Subcutaneous abdominal adipose tissue (tissue), 5 donors: ENCODE results near the gene PTGES.

Experiments used
- H3K27ac ChIP-seq: one replicate; pipeline ENCODE4 v1.7.0; 2013; ENCODE audit warnings: low read depth, mild to moderate bottlenecking, inconsistent platforms, low read length, moderate library complexity
- H3K27me3 ChIP-seq, 5 donors: one replicate each; pipeline ENCODE4 v1.7.0; 2013; ENCODE audit warnings: low read length in 5 of 5, inconsistent platforms in 1 of 5; ENCODE audit not compliant: control insufficient read depth in 5 of 5, insufficient read depth in 4 of 5
- H3K36me3 ChIP-seq, 5 donors: one replicate each; pipeline ENCODE4 v1.7.0; 2013; ENCODE audit warnings: low read length in 5 of 5; ENCODE audit not compliant: control insufficient read depth in 5 of 5, insufficient read depth in 5 of 5
- H3K4me1 ChIP-seq, 5 donors: one replicate each; pipeline ENCODE4 v1.7.0; 2013; ENCODE audit warnings: low read length in 5 of 5, mild to moderate bottlenecking in 3 of 5, moderate library complexity in 1 of 5; ENCODE audit not compliant: control insufficient read depth in 5 of 5, insufficient read depth in 5 of 5
- H3K4me3 ChIP-seq, 5 donors: one replicate each; pipeline ENCODE4 v1.7.0; 2013; ENCODE audit warnings: low read length in 5 of 5, low read depth in 1 of 5
- H3K9ac ChIP-seq, 5 donors: one replicate each; pipeline ENCODE4 v1.7.0; 2013; ENCODE audit warnings: low read length in 5 of 5, mild to moderate bottlenecking in 4 of 5, moderate library complexity in 3 of 5
- H3K9me3 ChIP-seq, 5 donors: one replicate each; pipeline ENCODE4 v1.7.0; 2013; ENCODE audit warnings: low read length in 5 of 5; ENCODE audit not compliant: control insufficient read depth in 5 of 5
- donor health status: healthy.
- donor health status: healthy.
- donor health status: healthy.
- donor health status: healthy.
- donor health status: healthy.

PTGES gene

DNA sequence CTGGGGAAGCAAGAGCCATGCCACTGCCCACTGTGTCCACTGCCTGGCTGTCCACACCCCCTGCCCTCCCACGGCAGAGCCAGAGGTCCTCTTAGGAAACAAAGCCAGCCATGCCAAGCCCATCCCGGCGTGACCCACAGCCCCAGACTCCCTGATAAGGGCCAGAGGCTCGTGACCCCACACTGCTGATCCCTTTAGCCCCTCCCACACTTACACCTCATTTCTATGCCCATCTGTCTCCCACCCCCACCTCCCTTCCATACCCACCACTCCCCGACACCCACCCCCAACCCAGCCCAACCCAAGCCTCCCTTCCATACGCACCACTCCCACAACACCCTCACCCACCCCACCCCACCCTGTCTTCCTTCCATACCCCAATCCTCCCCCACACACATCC, 17.3 kb downstream of the PTGES start:
- Histone ChIP-seq H3K36me3 (no peaks in the 10 kb centered on the region), H3K27ac (no peak overlapping the region), H3K4me3 (no peak overlapping the region), H3K4me1 (peaks cover 0 to 13% (median 10%) of the 10 kb centered on the region in 5 donors), H3K9me3 (no peaks in the 10 kb centered on the region), H3K27me3 (peaks cover 0 to 16% (median 2%) of the 10 kb centered on the region in 5 donors), H3K9ac (no peak overlapping the region)

DNA sequence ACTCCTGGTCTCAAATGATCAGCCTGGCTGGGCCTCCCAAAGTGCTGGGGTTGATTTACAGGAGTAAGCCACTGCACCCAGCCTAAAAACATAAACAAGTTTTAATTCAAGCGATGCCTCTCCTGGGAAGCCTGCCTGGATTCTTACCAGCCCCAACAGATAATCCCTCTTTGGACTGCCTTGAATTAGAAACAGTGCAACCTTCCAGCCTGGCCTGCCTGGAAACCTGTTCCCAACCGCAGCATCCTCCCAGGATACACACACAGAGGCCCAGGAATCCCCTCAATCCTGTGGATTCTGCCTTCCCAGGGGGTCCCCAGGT, 19.2 kb downstream of the PTGES start:
- Histone ChIP-seq H3K9ac (no peak overlapping the region), H3K9me3 (no peaks in the 10 kb centered on the region), H3K36me3 (no peaks in the 10 kb centered on the region), H3K27me3 (peaks cover 0 to 16% (median 3%) of the 10 kb centered on the region in 5 donors), H3K4me1 (peaks cover 0 to 13% (median 10%) of the 10 kb centered on the region in 5 donors), H3K4me3 (no peak overlapping the region), H3K27ac (no peak overlapping the region)

DNA sequence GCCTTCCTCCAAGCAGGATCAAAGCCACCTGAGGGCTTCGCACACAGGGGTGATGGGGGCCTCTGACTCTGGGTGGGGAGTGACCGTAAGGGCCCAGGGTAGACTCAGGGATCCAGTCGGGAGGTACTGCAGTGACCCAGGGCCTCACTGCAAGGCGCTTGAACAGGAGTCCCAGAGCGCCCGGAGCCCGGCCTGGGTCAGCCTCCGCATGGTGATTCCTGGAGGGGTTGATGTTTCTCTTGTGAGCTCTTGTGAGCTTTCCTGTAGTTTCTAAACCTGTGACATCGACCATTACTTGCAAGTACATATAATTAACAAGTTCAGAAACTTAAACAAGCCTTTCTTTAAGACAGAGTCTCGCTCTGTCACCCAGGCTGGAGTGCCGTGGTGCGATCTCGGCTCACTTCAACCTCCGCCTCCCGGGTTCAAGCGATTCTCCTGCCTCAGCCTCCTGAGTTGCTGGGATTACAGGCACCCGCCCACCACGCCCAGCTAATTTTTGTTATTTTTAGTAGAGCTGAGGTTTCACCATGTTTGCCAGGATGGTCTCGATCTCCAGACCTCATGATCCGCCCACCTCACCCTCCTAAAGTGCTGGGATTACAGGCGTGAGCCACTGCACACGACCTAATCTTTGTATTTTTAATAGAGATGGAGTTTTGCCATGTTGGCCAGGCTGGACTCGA, 19.8 kb downstream of the PTGES start:
- Histone ChIP-seq H3K27ac (no peak overlapping the region), H3K4me1 (peaks cover 0 to 8% (median 8%) of the 10 kb centered on the region in 5 donors), H3K4me3 (no peak overlapping the region), H3K27me3 (peaks cover 0 to 12% (median 3%) of the 10 kb centered on the region in 5 donors), H3K9ac (no peak overlapping the region), H3K9me3 (no peaks in the 10 kb centered on the region), H3K36me3 (no peaks in the 10 kb centered on the region)

DNA sequence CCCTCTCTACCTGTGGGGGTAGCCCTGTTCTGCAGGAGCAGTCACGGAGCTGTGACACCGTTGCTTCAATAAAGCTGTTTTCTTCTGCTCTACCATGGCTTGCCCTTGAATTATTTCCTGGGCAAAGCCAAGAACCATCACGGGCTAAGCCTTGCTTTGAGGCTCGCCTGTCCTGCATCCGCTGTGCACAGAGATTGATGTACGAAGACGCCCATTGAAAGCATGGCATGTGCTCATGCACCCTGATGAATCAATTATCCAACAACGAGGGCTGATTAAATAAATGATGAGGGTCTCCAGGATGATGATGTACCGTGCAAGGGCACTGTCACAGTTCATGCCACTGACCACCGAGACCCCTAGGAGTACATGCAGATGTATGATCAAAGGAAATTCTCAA, 20.7 kb downstream of the PTGES start:
- Histone ChIP-seq H3K4me3 (no peak overlapping the region), H3K9ac (no peak overlapping the region), H3K27ac (no peak overlapping the region), H3K9me3 (no peaks in the 10 kb centered on the region), H3K27me3 (peaks cover 0 to 12% (median 3%) of the 10 kb centered on the region in 5 donors), H3K36me3 (no peaks in the 10 kb centered on the region), H3K4me1 (peaks cover 0 to 2% (median 0%) of the 10 kb centered on the region in 5 donors)

DNA sequence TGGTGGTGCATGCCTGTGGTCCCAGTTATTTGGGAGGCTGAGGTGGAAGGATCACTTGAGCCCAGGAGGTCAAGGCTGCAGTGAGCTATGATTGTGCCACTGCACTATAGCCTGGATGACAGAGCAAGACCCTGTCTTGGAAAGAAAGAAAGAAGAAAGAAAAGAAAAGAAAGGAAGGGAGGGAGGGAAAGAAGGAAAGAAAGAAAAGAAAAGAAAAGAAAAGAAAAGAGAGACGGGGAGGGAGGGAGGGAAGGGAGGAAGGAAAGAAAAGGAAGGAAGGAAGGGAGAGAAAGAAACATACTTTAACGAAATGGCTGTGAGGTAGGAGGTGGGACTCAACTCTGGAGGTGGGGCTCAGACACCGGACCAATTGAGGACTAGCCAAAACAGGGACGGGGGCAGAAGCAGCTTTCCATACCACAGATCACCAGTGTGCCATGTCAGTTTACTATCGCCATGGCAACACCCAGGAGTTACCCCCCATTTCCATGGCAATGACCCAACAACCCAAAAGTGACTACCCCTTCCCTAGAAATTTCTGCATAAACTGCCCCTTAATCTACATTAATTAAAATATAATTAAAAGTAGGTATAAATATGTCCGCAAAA, 21.3 kb downstream of the PTGES start:
- no peaks in the 10 kb centered on the region for H3K9me3 ChIP-seq
- H3K4me3 ChIP-seq = no peak overlapping the region
- no peaks in the 10 kb centered on the region for H3K36me3 ChIP-seq
- peaks cover 0 to 7% (median 5%) of the 10 kb centered on the region in 5 donors for H3K4me1 ChIP-seq
- H3K27ac ChIP-seq = no peak overlapping the region
- no peak overlapping the region for H3K9ac ChIP-seq
- H3K27me3 ChIP-seq = peaks cover 0 to 12% (median 3%) of the 10 kb centered on the region in 5 donors

DNA sequence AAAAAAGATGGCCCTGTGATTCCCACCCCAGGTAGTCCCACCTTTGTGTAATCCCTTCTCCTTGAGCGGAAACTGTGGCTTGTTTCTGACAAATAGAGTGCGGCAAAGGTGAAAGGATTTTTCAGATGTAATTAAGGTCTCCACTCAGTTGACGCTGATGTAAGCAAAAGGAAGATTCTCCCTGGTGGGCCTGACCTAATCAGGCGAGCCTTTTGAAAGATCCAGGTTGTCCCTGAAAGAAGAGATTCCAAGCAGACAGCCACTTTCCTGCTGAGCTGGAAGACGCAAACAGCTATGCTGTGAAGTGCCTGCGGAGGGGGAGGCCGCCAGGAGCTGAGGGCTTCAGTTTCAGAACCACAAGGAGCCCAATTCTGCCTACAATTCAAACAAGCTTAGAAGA, 24.1 kb downstream of the PTGES start:
- Histone ChIP-seq H3K27me3 (peaks cover 0 to 9% (median 4%) of the 10 kb centered on the region in 5 donors), H3K27ac (no peak overlapping the region), H3K4me3 (no peak overlapping the region), H3K4me1 (peaks cover 2 to 17% (median 12%) of the 10 kb centered on the region in 5 donors), H3K36me3 (no peaks in the 10 kb centered on the region), H3K9ac (no peak overlapping the region), H3K9me3 (no peaks in the 10 kb centered on the region)

DNA sequence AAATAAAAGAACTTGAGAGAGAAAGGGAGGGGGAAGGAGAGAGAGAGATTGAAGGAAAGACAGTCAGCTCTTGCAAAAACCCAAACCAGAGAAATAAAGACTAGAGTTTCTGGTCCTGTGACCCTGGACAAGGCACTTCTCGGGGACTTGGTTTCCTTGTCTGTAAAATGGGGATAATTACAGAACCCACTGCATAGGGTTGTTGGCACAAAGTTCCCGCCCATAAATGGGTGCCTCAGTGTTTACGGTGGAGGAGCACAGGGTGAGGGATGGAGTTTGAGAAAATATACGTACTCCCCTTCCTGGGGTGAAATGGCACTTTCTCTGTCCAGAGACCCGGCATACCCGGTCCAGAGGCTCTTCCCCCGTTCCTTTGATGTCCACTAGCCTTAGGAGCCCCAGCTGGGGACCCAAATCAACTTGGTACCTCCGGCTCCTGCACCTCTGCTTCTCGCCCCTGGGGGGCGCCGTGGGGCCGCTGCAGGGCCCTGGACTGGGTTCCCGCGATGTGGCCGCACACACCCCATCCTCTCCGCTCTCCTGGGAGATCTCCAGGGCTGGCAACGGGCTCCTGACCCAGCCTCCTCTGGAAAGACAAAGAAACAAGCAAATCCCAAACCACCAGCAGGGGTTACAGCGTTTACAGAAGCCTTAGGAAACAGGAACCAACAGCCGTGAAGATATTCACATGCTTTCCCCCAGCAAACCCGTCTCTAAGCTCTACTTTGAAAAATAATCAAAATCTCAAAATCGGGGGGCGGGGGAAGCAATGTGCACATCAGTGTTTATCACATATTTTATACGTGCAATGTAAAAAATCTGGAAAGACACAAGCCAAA, 26.3 kb downstream of the PTGES start:
- no peak overlapping the region for H3K27ac ChIP-seq
- peaks cover 2 to 17% (median 12%) of the 10 kb centered on the region in 5 donors for H3K4me1 ChIP-seq
- peaks cover 0 to 9% (median 9%) of the 10 kb centered on the region in 5 donors for H3K27me3 ChIP-seq
- H3K4me3 ChIP-seq = peak overlapping the region in 3 of 5 donors; percentile 26 to 47 (median 26)
- H3K36me3 ChIP-seq = no peaks in the 10 kb centered on the region
- H3K9ac ChIP-seq = no peak overlapping the region
- no peaks in the 10 kb centered on the region for H3K9me3 ChIP-seq

DNA sequence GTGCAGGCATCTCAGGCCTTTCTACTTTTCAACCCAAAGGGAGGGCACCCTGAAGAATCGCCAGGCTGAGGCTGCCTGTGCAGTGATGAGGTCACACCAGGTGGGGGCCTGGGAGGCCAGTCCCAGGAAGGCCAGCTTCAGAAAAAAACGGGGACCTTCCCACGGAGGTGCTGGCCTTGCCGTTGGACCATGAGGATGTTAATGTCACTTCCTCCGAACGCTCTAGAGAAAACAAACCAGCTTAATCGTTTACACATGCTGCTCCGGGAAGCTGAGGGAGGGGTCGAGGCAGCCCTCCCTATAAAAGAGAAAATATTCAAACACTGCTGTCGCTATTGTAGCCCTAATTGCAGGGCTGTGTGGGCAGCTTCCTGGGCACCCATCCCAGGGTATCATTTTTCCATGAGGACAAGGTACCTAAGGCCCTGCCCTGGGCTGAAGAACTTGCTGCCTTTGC, 27.0 kb downstream of the PTGES start:
- Histone ChIP-seq H3K27ac (no peak overlapping the region), H3K4me3 (no peak overlapping the region), H3K4me1 (peaks cover 2 to 17% (median 12%) of the 10 kb centered on the region in 5 donors), H3K27me3 (peaks cover 0 to 12% (median 10%) of the 10 kb centered on the region in 5 donors), H3K9me3 (no peaks in the 10 kb centered on the region), H3K36me3 (no peaks in the 10 kb centered on the region), H3K9ac (no peak overlapping the region)

DNA sequence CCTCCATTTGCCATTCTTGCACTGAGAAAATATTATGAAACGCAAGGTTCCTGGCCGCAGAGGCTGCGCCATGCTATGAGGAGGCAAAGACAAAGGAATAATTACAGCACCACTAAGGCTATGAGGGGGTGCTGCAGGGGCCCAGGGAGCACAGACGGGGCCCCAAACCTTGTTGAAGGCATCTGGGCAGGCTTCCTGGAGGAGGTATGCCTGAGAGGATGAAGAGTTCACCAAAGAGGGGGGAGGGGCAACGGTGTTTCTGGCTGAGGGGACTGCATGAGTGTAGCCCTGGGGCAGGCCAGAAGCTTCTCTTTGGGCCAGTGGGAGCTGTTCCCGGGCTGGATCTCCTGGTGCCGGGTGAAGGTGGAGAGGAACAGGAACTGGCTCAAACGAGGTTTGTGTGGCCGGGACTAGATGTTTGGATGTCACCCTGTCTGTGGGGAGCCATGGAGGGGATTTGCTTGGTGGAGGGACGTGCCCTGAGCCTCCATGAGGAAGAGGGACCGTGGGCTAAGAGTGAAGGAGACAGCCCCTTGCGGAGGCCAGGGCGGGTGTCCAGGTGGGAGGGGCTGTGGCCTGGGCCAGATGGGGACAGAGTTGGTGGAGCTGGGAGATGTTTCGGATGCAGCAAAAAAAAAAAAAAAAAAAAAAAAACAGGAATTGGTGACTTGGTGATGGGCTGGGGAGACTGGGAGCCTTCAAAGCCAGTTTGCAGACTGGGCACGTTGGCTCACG, 28.2 kb downstream of the PTGES start:
- Histone ChIP-seq H3K9me3 (no peaks in the 10 kb centered on the region), H3K27ac (no peak overlapping the region), H3K27me3 (peaks cover 0 to 15% (median 13%) of the 10 kb centered on the region in 5 donors), H3K4me3 (no peak overlapping the region), H3K4me1 (peaks cover 2 to 17% (median 12%) of the 10 kb centered on the region in 5 donors), H3K36me3 (no peaks in the 10 kb centered on the region), H3K9ac (no peak overlapping the region)
